ENCODE data around the gene ANKRD61.

GRCh38 chr7:6008668-6009611 lies 22.2 kb upstream of the ANKRD61 start, which contains the start of the genes AIMP2 and PMS2:
- TF ChIP-seq CTCF (conservative IDR thresholded peaks at IDR 0.05; ENCODE audit: low read length) (peak; percentile 31), EZH2phosphoT487 (IDR thresholded peaks at IDR 0.05; ENCODE audit: borderline replicate concordance) (no peak)
